Stimulated activated CD8-positive, alpha-beta memory T cell treated with anti-CD3 and anti-CD28 coated beads, Interleukin-4, amount 100 ng/mL, for 48 hours (primary cell): ENCODE results near the gene PCCA.
"Not testable (repeated sequence)": the region's sequence is repeated elsewhere in the genome, so short reads cannot be mapped to it uniquely, and the experiment has no call there.

Experiments used
- DNase-seq: peaks from one replicate; pipeline ENCODE4 v3.0.0-alpha.2; 2020

The PCCA gene

GRCh38 chr13:100378533-100378932 is 289.6 kb downstream of the PCCA start:
- DNase-seq = no peak

GRCh38 chr13:100381595-100382224 is 292.8 kb downstream of the PCCA start:
- no peak for DNase-seq

DNA sequence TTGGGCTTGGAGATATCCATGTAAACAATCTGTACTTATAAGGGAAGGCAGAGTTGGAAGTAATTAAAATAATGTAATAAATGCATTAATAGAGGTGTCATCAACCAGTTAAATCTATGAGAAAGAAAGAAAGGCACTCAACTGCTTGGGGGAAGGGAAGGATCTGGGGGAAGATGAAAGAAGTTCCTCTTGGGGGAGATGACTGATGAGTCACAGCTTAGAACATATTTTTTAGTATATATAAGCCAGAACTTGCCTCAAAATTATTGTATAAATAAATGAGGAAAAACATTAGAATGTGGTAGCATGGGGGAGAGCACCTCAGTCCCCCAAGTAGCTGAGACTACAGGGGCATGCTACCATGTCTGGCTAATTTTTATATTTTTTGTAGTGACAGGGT is 293.9 kb downstream of the PCCA start:
- no peak for DNase-seq

GRCh38 chr13:100387416-100387815 is 298.5 kb downstream of the PCCA start:
- no peak for DNase-seq

DNA sequence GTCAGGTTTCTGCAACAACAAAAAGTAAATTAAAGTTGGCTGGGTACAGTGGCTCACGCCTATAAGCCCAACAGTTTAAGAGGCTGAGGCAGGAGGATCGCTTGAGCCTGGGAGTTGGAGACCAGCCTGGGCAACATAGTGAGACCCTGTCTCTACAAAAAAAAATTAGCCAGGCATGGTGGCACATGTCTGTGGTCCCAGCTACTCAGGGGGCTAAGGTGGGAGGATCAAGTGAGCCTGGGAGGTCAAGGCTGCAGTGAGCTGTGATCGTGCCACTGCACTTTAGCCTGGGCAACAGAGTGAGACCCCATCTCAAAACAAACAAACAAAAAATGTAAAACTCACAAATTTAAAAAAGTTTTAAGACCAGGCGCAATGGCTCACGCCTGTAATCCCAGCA is 299.3 kb downstream of the PCCA start:
- not testable (repeated sequence) for DNase-seq

DNA sequence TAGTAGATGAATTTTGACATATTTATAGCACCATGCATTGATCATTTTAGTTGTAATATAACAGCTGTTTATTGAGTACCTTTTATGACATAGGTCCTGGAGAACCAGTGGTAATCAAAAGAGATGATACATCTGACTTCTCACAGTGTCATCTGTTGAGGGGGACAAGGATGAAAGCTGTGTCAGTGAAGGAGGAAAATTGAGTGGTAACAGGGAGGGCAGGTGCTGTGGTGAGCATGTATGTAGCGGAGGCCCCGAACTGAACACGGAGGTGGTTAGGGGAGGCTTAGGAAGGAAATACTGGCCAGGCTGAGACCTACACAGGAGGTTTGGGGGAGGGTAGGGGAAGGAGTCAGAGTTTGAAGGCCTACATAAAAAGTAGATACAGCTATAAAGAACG is 300.0 kb downstream of the PCCA start:
- DNase-seq = no peak

DNA sequence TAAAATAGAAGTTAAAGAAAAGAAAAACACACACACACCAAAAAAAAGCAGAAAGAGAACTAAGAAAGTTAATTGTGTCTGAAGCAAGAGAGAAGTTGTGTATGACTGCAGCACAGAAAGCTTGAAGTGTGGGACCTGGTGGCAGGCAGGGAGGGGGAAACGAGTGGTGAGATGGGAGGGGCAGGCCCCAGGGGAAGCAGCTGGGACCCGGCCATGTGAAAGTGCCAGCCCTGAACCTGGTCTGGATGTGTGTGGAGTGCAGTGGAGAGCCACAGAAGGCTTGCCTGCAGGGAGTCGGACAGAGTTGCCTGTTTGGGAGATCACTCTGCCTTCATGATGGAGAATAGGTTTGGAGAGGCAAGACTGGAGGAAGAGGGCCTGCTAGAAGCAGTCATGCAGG is 300.7 kb downstream of the PCCA start:
- no peak for DNase-seq

- DNase-seq = peak; percentile 74
These were observed 304.1 kb downstream of the PCCA start for GRCh38 chr13:100392709-100393630.

DNA sequence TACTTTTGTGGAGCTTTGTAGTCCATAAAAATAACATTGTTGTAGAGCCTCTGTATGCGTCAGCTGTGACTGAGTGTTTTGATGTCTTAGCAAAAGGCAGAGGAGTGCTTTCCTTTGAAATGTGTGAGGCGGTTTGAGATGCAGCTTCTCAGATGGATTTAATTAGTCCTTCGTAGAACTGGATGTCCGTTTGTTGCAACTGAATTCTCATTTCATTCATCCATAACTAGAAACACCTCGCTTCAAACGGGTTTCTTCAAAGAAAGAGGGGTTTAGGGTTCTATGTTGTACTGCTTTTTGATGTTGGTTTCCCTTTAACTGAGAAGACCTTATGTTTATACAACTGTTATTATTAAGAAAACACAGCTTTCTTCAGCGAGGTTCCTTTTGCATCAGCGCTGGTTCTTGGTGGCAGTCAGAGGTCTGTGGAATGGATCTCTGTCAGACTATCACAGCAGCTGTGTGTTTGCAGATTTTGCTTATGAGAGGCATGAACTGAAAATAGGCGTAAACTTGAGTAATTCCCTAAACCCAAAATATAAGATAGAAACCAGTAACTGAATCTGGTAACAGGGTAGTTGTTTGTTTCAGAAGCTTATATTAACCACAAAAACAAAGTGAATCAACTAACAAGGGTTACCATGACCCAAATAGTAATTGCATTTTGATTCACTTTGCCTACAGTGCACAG is 305.3 kb downstream of the PCCA start:
- peak; percentile 35 for DNase-seq

GRCh38 chr13:100395698-100396373 is 306.9 kb downstream of the PCCA start:
- DNase-seq = no peak

GRCh38 chr13:100396776-100397175 is 307.9 kb downstream of the PCCA start:
- DNase-seq = no peak

DNA sequence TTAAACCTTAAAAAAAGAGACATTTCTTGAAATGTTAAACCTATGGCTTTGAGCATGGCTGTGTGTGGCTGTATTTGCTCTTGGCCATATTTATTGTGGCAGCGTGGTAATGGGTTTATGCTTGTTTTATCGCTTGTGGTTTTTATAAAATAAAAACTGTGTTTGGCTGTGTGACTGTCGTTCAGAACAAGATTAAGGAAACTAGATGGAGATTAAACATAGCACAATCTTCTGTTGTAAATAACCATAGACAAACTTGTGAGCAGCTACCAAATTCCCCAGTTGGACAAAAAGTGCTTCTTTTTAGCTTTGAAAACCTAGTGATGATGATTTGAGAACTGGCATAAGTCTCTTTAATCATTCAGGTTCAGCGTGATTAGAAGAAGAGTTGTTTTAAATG is 308.7 kb downstream of the PCCA start:
- DNase-seq = no peak

DNA sequence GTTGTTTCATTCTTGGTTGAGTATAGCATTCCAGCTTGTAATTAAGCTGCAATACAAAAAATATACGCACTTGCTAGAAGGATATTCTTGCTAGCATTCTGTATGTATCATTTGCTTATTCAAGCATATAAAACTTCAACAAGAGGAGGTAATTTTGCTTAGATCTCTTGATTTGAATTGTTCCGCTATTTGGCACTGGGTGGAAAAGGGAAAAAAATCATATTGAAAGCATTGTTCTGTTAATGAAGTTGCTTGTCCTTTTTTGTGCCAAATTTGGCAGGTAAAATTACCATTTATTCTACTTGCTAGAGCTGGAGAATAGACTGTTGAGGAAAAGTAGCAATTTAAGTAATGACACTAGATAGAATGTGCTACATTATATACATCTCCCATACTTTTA is 309.5 kb downstream of the PCCA start:
- DNase-seq = no peak

DNA sequence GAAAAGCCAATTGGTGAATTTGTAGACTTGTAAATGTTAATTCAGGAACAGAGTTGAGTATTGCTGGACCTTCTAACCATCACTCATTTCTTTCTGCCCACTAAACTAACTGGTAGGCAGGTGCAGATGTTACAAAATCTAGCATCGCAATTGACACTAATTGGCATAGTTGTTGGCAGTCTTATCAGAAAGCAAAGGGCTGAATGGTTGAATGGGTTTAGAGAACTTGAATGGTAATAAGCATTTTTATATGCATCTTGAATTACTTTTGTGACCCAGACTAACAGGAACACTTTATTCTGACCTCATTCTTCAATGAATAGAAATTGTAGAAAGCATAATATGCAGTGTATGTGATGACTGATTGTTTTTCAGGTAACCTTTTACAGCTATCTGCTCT is 310.6 kb downstream of the PCCA start:
- DNase-seq = no peak

GRCh38 chr13:100403675-100404074 is 314.8 kb downstream of the PCCA start:
- DNase-seq = no peak

DNA sequence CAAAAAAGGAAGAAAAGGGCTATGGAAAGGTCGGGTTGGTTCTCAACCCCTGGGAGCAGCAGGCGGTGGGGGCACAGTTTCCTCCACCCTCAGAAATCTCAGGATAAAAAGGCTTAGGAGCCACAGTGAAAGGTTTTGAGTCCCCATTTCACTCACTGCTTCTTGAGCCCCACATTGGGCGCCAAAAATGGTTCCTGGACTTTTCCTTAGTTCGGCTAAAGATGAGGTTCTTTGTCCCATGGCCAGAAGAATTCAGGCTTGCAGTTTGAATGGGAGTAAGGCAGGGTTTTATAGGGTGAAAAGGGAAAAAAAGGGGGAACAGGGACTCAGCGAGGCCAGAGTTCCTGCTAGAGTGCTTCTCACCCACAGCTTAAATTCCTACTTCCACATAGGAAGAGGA is 320.2 kb downstream of the PCCA start:
- DNase-seq = no peak

DNA sequence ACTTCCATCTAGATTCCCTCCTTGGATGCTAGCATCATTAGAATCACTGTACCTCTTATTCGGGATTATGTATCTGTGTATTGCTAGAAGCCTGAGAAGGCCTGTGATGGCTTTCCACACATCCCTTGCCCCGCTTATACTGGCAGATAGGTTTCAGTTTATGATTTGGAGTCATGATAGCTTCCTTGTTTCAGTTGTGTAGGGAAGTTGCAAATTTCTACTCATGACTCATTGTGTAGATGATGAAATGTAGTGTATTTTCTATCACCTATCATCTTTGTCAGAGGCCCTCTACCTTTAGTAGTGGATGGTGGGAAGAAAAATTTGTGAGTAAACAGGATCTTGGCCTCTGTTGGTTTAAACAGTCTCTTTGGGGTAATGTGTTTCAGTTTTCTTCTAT is 334.5 kb downstream of the PCCA start:
- DNase-seq = no peak

DNA sequence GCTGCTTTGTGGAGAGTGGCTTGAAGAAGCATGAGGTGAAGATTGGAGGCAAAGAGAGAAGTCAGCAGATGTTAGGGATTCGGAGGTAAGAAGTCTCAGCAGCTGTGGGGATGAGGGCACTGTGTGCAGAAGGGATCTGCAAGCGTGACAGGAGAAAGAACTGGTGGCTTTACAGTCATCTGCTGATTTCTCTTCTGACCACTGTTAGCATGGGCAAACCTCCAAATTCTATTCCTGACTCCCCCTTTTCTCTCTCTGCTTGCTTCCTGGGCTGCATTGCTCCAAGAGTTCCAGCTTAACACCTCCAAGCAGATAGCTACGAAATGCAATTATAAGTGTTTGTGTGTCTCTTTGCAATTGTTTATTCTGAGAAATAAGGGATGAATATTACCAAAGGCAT is 340.1 kb downstream of the PCCA start:
- DNase-seq = no peak

GRCh38 chr13:100432611-100433010 is 343.7 kb downstream of the PCCA start:
- no peak for DNase-seq

- no peak for DNase-seq
These were observed 344.6 kb downstream of the PCCA start for GRCh38 chr13:100433475-100433874.

GRCh38 chr13:100434010-100434763 is 345.3 kb downstream of the PCCA start:
- DNase-seq = no peak

GRCh38 chr13:100436099-100436498 is 347.2 kb downstream of the PCCA start:
- DNase-seq = no peak
